Measurements from ENCODE around the gene GABBR2. TPM values are rescaled to one million over a fixed set of nuclear protein-coding genes. Genes with fewer than 3 reads are reported as not detected.

Gene GABBR2
- total RNA-seq, 3 donors from 2014 or later = not detected

DNA sequence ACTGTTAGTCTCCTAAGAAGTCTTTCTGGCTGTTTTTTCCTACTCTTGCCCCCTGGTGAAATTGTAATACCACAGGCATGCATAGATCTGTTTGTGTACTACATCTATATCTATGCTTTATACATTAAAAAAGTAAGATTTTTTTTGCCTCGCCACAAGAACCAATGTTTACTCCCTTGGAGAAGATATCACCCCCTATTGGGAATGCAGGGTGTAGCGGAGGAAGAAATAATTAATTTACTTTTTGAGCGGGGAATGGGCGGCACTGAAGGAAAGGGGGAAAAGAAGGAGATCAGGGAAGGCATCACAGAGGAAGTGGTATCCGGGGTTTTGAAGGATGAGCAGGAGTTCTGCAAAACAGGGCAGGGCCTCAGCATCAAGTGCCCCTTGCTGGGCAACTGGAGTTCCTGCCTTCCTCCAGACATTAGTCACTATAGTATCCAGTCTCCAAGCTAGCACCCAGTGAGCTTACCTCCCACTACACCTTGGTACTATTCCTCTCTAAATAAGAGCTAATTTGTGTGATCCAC is 134.9 kb downstream of the GABBR2 start:
- no peak overlapping the region for H3K4me3 Mint-ChIP-seq
- ATAC-seq (no peak), DNase-seq (no peak)
- peaks cover 22% of the 10 kb centered on the region for H3K27me3 Mint-ChIP-seq (ENCODE audit: low read depth)
- H3K4me1 Mint-ChIP-seq (ENCODE audit: low read depth) = peaks cover 11% of the 10 kb centered on the region
- no peaks in the 10 kb centered on the region for H3K9me3 Mint-ChIP-seq
- H3K36me3 Mint-ChIP-seq (ENCODE audit: insufficient read depth) = no peaks in the 10 kb centered on the region

DNA sequence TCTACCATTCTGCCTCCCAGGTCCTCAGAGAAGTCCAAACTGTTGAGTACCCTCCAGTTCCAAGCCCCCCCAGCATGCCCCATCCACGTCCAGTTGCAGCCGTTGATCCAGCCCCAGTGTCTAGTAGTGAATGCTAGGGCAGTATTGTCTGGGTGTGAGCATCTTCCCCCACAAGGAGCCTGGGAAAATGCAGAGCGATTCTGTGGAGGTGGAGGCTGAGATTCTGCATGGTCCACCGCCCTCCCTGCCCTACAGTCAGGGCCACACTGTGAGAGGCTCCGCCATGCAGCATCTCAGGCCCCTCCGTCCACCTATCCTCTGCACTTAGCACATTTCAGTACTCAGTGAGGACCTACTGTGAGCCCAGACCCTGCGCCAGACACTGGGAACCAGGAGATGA is 135.9 kb downstream of the GABBR2 start:
- Mint-ChIP-seq H3K27me3 (ENCODE audit: low read depth) (peaks cover 21% of the 10 kb centered on the region), H3K9me3 (no peaks in the 10 kb centered on the region), H3K36me3 (ENCODE audit: insufficient read depth) (no peaks in the 10 kb centered on the region), H3K4me3 (no peak overlapping the region), H3K4me1 (ENCODE audit: low read depth) (peaks cover 11% of the 10 kb centered on the region)
- DNase-seq (no peak), ATAC-seq (no peak)

DNA sequence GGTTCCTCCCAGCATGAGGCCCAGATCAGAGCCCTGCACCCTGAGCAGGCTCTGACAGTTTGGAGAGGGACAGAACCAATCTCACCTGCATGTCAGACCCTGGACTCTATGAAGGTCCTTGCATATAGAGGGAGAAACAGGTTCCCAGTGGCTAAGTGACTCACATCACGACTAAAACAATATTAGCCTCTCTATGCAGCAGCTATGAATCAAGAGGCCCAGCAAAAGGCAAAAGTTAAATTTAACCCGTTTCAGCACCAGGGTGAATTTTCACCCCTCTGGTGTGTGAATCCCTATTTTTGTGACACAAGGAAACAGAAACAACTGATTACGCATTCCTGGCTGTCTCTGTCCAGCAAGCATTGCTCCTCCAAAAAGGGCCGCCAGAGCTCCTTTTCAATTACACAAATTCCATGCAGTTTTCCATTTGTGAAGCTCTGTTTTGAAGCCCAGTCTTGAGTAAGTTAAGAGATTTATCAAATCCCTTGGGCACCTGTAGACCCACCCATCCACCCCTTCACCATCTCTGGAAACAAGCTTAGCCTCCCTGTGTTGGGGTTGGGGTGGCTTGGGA is 136.6 kb downstream of the GABBR2 start:
- peaks cover 11% of the 10 kb centered on the region for H3K4me1 Mint-ChIP-seq (ENCODE audit: low read depth)
- no peak for ATAC-seq
- H3K27me3 Mint-ChIP-seq (ENCODE audit: low read depth) = peaks cover 16% of the 10 kb centered on the region
- H3K9me3 Mint-ChIP-seq = no peaks in the 10 kb centered on the region
- no peaks in the 10 kb centered on the region for H3K36me3 Mint-ChIP-seq (ENCODE audit: insufficient read depth)
- no peak for DNase-seq
- no peak overlapping the region for H3K4me3 Mint-ChIP-seq

DNA sequence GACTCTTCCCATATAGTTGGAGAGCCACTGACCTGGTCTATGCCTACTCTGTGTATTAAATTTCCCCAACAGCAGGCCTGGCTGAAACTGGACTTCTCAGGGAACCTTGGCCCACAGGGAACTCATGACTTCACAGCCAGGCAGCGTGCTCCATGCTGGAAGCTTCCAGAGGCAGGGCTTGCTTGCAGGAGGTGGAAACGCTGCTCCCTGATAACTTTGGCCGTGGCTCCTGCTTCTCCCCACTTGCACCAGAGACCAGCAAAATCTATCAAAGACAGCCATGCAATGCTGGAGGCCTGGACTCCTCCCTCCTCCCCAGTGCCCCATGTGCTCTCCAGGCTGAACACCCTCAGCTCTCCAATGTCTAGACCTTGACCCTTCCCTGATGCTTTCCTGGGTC is 137.1 kb downstream of the GABBR2 start:
- Mint-ChIP-seq H3K4me3 (no peak overlapping the region), H3K27me3 (ENCODE audit: low read depth) (peaks cover 13% of the 10 kb centered on the region), H3K9me3 (no peaks in the 10 kb centered on the region), H3K36me3 (ENCODE audit: insufficient read depth) (no peaks in the 10 kb centered on the region), H3K4me1 (ENCODE audit: low read depth) (peaks cover 11% of the 10 kb centered on the region)
- ATAC-seq (no peak), DNase-seq (no peak)

DNA sequence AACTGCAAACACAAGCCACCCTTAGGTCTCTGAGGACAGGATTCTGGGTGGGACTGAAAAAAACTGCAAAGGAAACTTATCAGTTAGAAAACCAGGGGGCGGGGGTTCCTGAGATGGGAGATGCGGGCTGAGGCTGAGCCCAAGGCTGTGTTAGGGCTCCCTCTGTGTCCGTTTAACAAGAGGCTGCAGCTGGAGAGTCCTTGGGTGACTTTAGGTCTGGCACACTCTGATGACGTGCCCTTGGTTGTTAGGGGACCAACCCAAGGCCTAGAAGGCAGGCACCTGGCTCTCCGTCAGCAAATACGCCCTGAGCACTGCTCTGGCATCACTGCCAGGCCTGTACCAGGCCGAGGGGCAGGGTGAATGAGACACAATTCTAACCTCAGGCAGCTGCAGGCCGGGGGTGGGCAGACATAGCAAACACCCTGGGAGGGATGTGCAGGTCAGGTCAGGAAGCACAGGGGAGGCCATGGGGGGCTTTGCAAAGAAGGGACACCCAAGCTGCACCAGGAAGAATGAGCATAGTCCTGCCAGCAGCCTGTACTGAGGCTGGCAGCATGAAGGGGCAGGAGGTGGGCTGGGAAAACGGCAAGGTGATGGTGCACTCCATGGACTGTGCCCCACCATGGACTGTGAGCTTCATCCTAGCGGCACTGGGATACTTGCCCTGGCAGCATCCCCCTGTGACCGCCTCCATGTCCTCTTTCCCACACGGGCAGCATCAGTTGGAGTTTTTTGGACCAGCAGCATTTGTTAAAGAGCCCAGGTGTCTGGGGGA is 137.9 kb downstream of the GABBR2 start:
- H3K4me1 Mint-ChIP-seq (ENCODE audit: low read depth) = peaks cover 6% of the 10 kb centered on the region
- DNase-seq = no peak
- ATAC-seq = no peak

DNA sequence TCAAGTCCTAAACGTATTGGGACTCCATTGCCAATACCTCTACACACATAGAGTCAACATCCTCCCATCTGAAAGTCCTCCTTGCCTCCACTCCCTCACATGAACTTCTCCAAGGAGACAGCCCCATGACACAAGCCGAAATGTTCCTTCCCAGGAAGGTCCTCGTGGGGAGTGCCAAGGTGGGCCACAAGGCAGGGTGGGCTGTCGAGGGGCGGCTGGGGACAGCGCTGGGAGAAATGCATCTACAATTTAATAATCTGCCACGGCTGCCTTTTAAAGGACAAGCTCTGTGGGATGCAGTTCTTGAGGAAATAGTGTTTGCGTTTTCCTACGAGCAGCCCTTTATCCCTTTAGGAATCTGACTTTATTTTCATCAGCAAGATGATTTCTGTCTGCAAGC is 138.7 kb downstream of the GABBR2 start:
- Mint-ChIP-seq H3K36me3 (ENCODE audit: insufficient read depth) (no peaks in the 10 kb centered on the region), H3K4me3 (no peak overlapping the region), H3K27me3 (ENCODE audit: low read depth) (peaks cover 7% of the 10 kb centered on the region), H3K4me1 (ENCODE audit: low read depth) (no peaks in the 10 kb centered on the region), H3K9me3 (no peaks in the 10 kb centered on the region)
- DNase-seq (no peak), ATAC-seq (no peak)

More for the DNA sequence above, 137.9 kb downstream of the GABBR2 start:
- Mint-ChIP-seq H3K4me3 (no peak overlapping the region), H3K9me3 (no peaks in the 10 kb centered on the region), H3K27me3 (ENCODE audit: low read depth) (peaks cover 9% of the 10 kb centered on the region), H3K36me3 (ENCODE audit: insufficient read depth) (no peaks in the 10 kb centered on the region)

DNA sequence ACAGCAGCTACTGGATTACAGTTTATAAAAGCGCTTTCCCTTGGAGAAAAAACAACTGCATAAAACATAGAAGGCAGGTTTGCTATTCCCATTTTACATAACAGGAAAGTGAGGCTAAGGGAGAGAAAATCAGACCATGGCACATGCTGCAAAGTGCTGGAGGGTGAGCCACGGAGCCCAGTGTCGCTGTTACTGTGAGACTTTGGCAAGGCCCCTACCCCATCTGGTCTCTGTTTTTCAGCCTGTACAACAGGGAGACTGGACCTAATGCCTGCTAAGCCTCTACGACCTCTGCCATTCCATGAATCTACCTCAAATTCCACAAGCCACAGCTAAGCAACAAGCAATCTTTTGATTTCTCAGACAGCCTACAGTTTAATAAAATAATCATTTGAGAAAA is 139.2 kb downstream of the GABBR2 start:
- no peaks in the 10 kb centered on the region for H3K36me3 Mint-ChIP-seq (ENCODE audit: insufficient read depth)
- DNase-seq (no peak), ATAC-seq (no peak)
- H3K4me1 Mint-ChIP-seq (ENCODE audit: low read depth) = no peaks in the 10 kb centered on the region
- peaks cover 7% of the 10 kb centered on the region for H3K27me3 Mint-ChIP-seq (ENCODE audit: low read depth)
- H3K4me3 Mint-ChIP-seq = no peak overlapping the region
- no peaks in the 10 kb centered on the region for H3K9me3 Mint-ChIP-seq

DNA sequence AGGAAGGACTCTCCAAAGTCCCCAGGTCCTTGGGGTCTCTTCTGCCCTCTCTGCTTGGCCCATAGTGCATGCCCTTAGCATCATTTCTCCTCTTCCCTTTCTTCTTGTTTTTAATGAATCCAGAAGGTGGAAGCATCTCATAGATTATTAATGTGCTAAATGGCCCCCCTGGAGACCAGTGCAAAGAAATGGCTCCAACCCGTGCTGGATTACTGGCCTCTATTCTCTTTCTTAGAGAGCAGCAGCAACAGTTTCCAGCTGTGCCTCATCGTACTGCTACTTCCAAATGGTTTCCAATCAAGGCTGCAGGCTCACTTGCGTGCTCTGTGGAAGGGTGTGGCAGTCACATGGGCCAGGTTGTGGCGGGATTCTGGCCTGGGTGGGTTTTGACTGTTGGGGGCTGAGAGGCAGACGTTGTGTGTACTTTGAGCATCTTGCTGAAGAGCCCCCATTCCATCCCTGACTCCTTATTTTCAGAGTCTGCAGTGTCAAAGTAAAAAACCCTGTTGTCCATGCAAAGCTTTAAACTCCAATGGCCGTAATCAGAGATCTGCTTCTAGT is 139.7 kb downstream of the GABBR2 start:
- no peak for DNase-seq
- H3K4me1 Mint-ChIP-seq (ENCODE audit: low read depth) = no peaks in the 10 kb centered on the region
- no peak for ATAC-seq
- no peaks in the 10 kb centered on the region for H3K9me3 Mint-ChIP-seq
- H3K27me3 Mint-ChIP-seq (ENCODE audit: low read depth) = peaks cover 7% of the 10 kb centered on the region
- no peaks in the 10 kb centered on the region for H3K36me3 Mint-ChIP-seq (ENCODE audit: insufficient read depth)
- H3K4me3 Mint-ChIP-seq = no peak overlapping the region

DNA sequence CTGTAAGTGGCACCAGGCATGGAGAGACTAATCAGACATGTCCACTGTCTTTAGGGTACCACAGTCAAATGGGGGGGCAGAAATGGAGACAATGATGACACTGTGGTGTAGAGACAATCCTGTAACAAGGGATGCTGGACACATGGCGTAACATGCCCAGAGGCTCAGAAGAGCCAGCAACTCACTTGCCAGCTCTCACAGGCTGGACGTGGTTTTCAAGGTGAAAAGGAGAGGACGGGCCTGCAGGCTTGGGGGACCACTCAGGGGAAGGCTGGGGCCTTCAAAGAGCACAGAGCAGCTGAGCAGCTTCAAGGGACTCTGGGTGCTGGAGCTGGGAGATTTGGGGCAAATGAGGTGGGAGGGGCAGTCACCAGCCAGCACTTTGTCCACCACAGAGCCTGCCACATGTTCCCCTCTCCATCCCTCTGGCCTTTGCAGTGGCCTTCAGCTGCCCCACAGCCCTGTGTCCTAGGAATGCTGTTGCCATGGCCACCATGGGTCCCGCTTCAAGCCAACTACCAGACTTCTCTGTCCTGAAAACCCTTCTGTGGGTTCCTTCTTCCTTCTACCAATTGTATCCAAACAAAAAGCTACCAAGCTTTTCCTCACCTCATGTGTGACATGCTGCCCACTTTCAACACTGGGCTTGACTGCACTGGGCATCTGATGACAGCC is 140.4 kb downstream of the GABBR2 start:
- no peaks in the 10 kb centered on the region for H3K36me3 Mint-ChIP-seq (ENCODE audit: insufficient read depth)
- no peak for DNase-seq
- no peak for ATAC-seq
- H3K4me1 Mint-ChIP-seq (ENCODE audit: low read depth) = no peaks in the 10 kb centered on the region
- H3K27me3 Mint-ChIP-seq (ENCODE audit: low read depth) = peaks cover 7% of the 10 kb centered on the region
- no peaks in the 10 kb centered on the region for H3K9me3 Mint-ChIP-seq
- no peak overlapping the region for H3K4me3 Mint-ChIP-seq

DNA sequence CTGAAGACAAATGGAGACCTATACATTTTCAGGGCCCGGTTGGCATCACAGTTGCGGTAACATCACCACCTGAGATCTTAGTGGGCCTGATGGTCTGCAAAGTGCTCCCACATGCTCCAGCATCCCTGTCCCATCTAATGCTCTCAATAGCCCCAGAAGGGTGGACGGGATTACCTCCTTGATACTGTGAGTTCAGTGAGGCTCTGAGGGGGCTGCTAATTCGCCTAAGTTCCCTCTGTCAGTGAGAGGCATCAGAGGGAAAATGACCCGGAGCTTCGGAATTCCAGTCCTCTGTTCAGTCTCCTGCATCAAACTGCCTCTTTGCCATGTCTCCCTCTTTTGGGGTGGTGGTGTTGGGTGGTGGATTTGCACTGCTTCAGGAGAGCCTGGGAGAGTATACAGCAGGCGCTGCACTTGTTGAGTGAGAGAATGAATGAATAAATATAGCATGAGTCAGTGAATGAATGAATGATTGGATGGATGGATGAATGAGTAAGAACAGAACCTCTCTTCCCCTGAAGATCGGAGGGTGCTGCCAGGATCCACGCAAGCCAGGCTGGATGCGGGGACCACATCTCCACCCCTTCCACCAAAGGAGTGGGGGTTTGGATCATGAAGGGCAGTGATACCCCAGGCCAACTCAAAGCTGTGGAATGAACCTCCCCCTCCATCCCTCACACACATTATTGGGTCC is 141.0 kb downstream of the GABBR2 start:
- H3K36me3 Mint-ChIP-seq (ENCODE audit: insufficient read depth) = no peaks in the 10 kb centered on the region
- ATAC-seq = no peak
- no peak overlapping the region for H3K4me3 Mint-ChIP-seq
- no peak for DNase-seq
- no peaks in the 10 kb centered on the region for H3K4me1 Mint-ChIP-seq (ENCODE audit: low read depth)
- no peaks in the 10 kb centered on the region for H3K9me3 Mint-ChIP-seq
- H3K27me3 Mint-ChIP-seq (ENCODE audit: low read depth) = peaks cover 4% of the 10 kb centered on the region

DNA sequence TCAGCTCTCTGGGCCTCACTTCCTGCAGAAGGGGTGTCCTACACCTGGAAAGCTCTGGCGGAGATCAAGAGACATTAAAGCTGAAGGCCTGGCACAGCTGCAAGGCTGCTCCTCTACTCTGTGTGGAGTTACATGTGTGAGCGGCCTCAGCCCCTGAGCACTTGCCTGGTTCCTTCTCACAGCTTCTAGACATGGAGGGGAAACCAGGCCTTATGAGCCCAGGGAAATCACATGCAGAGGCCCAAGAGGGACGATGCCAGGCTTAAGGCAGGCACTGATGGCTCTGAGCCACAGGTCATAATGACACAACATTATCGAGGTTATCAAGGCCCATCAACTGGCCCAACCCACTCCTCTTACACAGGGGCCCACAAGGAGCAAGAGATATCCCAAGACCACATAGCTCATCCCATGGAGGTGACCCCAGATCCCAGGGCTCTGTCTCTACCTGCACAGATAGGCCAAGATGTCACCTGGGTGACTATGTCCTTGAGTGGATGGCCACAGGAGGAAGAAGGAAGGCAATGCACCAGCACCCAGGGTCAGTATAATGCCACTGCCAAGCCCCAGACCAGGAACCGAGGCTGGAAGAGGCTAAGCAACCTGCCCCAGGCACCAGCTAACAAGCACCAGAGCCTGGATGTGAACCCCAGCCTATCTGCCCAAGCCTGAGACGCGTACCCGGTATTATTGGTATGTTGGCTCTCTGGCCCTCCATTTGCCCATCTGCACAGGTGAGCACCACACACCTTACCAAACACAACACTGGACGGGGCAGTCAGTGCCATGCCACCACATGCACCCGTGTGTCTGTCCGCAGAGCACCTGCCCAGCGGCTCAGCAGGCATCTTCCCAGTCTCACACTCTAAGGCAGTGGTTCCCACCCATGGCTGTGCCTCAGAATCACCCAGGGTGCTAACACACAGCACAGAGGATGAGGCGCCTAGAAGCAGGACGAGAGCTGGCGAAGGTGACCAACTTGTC is 143.3 kb downstream of the GABBR2 start:
- Mint-ChIP-seq H3K9me3 (no peaks in the 10 kb centered on the region), H3K4me1 (ENCODE audit: low read depth) (no peaks in the 10 kb centered on the region), H3K27me3 (ENCODE audit: low read depth) (peaks cover 4% of the 10 kb centered on the region), H3K36me3 (ENCODE audit: insufficient read depth) (no peaks in the 10 kb centered on the region), H3K4me3 (no peak overlapping the region)
- DNase-seq (no peak), ATAC-seq (no peak)

DNA sequence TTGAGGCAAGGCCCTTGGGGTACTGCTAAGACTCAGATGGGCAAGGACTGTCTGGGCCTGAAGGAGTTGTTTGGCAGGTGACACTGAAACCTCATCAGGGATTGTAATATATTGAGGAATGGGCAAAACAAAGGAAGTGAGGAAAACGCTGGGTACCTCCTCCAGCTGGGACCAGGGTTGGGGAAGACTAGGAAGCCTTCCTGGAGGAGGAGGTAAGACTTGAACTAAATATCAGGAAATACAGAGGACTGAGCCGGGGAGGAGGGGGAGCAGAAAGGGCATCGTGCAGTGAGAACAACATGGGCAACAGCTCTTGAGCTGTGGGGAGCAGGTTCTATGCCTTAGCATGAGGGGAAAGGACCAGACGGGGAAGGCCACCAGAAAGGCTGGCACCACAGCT is 144.0 kb downstream of the GABBR2 start:
- Mint-ChIP-seq H3K36me3 (ENCODE audit: insufficient read depth) (no peaks in the 10 kb centered on the region), H3K4me1 (ENCODE audit: low read depth) (no peaks in the 10 kb centered on the region), H3K9me3 (no peaks in the 10 kb centered on the region), H3K27me3 (ENCODE audit: low read depth) (peaks cover 4% of the 10 kb centered on the region), H3K4me3 (no peak overlapping the region)
- ATAC-seq (no peak), DNase-seq (no peak)

DNA sequence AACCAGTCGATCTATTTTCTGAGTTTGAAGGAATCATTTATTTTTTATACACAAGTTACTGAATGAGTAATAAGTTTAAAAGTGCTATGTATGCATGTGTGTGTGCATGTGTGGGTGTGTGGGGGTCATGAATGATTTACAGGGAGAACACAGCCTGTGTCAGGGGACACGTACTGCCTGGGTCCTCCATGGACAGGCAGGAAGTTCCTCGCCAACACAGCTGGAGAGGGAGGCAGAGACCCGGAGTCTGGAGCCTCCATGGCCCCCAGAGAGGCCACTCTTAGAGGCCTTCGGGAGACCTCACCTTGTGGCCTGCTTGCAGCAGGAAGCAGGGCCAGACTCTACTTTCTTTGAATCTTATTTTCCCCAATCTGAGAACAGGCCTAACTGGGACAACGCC is 144.7 kb downstream of the GABBR2 start:
- H3K9me3 Mint-ChIP-seq = no peaks in the 10 kb centered on the region
- H3K4me1 Mint-ChIP-seq (ENCODE audit: low read depth) = no peaks in the 10 kb centered on the region
- DNase-seq (no peak), ATAC-seq (no peak)
- H3K36me3 Mint-ChIP-seq (ENCODE audit: insufficient read depth) = no peaks in the 10 kb centered on the region
- no peak overlapping the region for H3K4me3 Mint-ChIP-seq
- peaks cover 6% of the 10 kb centered on the region for H3K27me3 Mint-ChIP-seq (ENCODE audit: low read depth)

Data from activated T-cell treated with anti-CD3 and anti-CD28 coated beads, Interleukin-2, amount 50 U/mL, for 4 hours (primary cell).